ENCODE results near the gene CZIB.
"Not testable (repeated sequence)": the region's sequence is repeated elsewhere in the genome, so short reads cannot be mapped to it uniquely, and the experiment has no call there.

CZIB gene

DNA sequence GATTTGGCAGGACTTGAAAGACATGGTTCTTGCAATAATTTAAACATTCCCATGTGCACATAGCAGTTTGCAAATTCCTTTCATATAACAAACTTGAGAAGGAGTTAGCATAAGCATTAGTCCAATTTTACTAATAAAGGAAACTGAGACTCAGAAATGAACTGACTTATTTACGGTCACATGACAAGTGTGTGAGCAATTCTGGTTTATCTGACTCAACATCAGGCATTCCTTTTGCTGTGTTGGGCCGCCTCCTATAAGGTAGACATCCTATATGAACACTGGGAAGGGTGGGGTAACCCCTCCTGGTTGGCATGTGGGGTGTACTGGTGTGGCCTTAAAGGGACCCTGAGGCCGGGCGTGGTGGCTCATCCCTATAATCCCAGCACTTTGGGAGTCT is 32.3 kb downstream of the CZIB start:
- DNase-seq, result no peak

DNA sequence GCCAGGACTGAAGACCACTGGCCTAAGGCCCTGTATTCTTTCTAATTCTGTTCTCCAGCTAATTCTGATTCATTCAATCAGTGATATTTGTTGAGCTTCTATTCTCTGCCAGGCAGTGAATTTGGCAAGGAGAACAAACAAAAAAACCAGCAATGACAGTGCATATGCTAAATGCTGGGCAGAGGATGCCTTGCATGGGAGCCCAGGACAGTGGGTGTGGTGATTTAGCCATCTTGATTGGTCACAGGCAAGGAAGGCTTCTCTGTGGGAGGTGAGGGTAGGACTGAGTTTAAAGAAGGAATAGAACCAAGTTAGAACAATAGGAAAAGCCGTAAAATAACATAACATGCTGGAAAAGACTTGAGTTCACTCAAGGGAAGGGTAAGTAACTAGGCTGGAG is 33.0 kb downstream of the CZIB start:
- no peak for DNase-seq

DNA sequence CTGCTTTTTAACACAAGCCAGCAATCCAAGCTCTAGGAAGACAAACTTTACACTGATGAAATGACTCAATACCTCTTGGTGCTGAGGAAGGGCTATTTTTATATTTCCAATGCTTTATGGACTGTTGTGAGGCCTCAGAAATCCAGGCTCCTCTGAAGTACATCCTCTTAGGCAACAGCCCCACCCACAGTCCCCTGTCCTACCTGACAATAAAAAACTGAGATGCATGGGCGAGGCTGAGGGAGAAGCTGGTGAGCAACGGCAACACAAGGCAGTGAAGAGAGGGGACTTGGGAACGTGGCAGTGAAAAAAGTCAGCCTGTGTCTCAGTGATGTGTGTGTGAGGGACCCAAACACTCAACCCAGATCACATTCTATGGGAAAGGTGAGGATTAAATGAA is 33.9 kb downstream of the CZIB start:
- no peak for DNase-seq

DNA sequence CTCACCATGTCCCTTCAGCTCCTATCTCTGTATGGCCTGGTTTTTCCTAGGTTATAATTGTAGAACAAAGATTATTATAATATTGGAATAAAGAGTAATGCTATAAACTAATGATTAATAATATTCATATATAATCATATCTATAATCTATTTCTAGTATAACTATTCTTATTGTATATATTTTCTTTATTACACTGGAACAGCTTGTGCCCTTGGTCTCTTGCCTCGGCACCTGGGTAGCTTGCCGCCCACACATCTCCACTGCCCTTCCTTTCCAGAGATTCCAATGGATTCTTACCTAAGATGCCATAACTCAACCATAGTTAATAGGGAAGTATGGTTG is 34.5 kb downstream of the CZIB start:
- not testable (repeated sequence) for DNase-seq

DNA sequence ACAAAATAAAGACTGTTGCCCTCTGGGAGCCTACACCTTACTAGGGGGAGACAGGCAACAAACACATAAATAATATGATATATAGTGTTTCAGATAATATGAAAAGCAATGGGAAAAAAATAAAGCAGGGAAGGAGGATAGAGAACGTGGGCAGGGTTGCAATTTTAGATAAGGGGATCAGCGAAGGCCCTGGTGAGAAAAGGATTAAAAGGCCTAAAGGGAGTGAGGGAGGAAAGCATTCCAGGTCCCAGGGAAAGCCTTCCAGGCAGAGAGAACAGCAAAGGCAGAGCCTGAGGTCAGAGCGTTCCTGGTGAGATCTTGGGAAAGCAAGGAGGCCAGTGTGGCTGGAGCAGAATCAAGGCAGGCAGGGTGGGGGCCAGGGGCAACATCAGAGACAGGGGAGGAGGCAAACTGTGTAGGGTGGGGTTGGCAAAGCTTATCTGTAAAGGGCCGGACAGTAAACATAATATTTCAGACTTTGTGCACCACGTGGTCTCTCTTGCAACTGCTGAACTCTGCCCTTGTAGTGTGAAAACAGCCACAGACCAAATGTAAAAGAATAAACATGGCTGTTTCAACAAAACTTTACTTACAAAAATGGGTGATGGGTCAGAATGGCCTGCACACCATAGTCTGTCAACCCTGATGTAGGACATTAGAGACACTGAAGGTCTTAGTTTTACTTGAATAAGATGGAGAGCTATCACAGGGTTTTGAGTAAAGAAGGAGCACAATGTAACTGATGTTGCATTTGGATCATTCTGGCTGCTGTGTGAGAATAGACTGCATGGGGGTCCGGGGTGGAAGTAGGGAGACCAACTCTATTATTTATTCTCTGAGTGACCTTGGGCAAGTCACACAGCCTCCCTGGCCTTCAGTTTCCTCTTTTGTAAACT is 37.1 kb downstream of the CZIB start:
- DNase-seq, result peak; percentile 88

DNA sequence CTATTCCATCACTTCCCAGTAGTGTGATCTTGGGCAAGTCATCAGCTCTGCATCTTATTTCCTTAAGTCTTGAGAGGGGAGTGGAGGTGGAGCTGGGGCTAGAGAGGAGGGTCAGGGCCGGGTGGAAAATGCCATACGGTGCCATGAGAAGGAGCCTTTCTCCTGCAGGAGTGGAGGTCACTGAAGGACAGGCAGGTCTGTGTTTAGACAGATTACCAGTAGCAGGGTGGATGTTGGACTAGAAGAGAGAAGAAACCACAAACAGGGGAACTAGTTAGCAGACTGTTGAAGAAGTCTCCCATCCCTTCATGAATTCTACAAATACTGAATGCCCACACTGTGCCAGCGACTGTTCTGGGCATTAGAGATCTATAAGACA is 37.7 kb downstream of the CZIB start:
- peak; percentile 59 for DNase-seq

DNA sequence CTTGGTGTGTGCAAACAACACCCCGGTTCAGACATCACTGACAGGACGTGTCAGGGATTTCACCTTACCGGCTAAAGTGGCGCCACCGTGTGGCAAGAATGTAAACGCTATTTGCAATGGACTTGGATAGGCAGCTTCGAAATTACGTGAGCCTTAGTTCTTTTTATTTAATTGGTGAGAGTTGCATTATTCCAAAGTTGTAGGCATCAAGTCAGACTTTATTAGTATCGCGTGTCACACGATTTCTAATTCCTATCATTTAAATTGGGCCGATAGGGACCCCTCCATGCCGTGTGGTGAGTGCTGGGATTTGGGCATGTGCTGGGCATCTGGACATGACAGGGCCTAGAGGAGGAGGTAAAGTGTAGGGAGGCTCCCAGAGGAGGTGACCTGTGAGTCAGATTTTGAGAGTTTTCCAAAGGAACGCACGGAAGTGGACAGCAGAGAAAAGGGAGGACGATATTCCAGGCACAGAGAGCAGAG is 38.3 kb downstream of the CZIB start:
- DNase-seq, result peak; percentile 90

DNA sequence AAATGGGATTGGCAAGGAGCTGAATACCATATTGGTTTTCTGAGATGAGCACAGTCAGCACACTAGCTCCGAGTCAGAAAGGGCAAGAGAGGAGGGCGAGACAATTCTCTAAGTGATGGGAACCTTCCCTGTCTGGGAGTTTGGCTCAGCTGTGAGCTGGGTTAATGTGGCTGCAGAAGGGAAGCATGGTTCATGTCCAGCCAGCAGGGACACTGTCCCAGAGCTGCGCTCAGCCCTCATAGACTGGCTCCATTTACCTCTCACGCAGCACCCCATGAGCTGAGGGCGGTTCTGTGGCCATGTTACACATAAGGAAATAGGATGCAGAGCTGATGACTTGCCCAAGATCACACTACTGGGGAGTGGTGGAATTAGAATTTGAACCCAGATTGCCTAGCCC is 39.5 kb downstream of the CZIB start:
- DNase-seq, result no peak

DNA sequence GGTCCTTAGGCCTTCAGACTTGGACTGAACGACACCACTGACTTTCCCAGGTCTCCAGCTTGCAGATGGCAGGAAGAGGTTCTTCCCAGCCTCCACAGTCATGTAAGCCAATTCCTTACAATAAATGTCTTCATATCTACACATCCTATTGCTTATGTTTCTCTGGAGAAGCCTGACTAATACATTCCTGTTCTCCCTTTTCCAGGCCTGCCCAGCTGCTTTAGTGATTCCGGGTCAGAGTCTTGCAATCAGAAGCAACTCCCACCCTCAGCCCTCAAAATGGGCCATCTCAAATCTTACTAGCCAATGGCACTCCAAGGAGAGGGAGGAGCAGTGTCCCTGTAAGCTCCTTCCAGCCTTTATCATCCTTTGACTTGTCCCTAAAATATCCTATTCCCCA is 40.2 kb downstream of the CZIB start:
- DNase-seq, result no peak

DNA sequence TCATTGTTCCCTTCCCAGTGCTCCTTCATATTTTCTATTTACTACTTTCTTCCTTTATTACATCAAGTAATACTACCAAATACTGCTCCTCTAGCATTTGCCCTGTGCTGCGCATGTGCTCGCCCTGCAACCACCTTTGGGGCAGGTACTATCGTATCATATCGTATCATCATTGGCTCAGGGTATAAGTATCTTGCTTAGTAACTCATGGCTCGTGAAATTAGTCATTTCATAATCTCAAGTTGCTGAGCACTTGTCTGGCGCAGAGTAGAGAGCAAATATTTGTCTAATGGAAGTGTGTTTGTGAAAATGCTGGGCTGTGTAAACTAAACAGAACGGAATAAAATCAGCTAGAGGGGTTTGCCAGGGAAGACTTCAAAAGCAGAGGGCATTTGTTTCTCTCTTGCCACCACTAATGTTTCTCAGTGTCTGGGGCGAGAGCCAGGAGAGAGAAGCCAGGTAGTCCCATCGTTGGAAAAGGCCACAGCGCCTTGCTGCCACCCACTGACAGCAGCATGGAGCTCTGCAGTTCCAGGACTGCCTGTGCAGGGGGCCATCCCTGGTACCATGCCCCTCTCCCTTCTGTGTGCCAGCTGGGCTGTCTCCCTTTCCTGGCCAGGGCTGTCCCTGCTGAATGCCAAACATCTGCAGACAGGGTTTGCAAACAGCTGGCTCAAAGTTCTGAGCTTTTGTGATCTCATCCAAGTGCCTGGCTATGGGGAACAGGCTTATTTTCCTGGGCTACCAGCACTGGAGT is 43.8 kb downstream of the CZIB start:
- DNase-seq, result no peak

DNA sequence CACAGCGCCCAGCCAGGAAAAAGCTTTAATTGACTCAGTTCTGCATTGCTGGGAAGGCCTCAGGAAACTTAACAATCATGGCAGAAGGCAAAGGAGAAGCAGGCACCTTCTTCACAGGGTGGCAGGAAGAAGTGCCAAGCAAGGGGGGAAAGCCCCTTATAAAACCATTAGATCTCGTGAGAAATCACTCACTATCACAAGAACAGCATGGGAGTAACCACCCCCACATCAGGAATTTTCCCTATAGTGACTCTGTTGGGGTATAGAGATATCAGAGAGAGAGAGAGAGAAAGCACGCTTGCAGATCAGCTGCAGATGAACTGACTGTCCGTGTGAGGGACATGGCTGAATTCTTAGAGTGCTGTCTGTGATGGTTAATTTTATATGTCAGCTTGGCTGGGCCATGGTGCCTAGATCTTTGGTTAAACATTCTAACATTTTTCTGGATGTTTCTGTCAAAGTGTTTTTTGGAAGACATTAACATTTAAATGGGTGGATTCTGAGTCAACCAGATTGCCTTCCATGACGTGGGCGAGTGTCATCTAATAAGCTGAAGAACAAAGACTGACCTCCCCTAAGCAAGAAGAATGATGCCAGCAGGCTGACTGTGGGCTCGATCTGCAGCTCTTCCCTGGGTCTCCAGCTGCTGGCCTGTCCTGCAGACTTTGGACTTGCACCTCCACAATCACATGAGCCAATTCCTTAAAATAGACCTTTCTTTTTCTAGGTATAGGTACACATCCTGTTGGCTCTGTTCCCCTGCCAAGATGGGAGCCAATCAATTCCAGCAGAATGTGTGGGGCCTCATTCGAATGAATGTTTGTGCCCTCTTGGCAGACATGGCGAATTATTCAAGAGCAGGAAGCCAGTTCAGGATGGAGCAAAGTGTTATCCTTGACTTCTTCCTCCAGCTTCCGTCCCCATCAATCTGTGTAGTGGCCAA is 45.2 kb downstream of the CZIB start:
- no peak for DNase-seq

DNA sequence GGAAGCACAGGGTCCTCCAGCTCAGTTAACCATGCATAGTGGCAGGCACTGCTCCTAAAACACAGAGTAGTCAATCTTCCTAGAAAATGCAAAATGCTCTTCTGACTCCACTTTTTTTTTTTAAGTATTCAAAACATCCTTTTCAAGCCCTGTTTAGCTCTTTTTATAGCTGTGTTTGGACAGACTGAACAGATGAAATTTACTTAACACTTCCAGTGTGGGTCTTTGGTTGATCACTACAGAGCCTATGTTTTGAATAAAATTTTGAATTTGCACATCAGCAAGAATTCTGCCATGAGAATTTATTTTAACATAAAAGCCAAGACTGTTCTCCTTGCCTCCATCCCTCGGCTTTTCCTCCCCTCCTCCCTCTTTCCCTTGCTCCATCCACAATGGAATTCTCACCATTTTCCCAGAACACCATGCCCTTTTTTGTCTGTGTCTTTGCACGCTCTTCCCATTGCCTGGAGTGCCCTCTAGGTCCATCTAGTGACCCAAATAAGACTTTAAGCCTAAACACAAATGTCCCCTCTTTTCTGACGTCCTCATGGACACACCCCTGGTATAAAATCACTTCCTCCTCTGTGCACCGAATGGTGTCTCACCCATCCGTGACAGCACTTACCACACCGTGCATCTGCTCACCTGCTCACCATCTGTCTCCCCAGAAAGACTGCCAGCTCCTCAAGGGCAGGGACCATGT is 47.9 kb downstream of the CZIB start:
- no peak for DNase-seq

DNA sequence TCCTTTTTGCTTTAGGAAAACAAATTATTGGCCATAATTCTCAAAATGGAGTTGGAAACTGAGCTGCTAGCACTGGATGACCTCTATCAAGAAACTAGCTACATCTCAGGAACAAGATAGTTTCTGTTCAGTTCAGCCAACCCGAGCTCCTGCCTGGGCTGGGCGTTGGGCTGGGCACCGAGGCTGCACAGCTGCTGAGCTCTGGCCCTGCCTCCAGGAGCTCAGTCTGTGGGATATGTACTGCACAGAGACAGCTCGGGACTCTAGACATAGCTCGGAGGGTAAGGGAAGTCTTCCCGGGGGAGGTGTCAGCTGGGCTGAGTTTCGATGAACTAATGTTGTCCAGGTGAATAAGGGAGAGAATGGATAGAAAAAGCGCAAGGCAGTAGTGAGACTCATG is 53.5 kb downstream of the CZIB start:
- DNase-seq, result no peak

DNA sequence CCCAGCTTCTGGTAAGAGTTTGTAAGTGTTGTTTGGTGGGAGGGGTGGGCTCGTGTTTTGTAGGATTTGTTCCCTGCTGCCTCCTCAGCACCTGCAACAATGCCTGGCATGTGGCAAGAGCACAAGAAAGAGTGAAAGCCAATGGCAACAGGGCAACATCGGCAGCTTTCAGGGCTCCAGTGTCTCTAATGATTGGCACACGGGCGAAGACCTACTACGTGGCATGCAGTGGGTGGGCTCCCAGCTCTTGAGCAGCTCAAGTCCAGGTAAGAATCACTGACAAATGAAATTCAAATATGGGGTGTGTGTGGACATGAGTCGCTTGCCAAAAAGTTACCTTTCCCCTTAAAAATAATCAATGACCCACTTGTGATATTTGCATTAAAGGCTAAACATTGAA is 54.1 kb downstream of the CZIB start:
- no peak for DNase-seq

DNA sequence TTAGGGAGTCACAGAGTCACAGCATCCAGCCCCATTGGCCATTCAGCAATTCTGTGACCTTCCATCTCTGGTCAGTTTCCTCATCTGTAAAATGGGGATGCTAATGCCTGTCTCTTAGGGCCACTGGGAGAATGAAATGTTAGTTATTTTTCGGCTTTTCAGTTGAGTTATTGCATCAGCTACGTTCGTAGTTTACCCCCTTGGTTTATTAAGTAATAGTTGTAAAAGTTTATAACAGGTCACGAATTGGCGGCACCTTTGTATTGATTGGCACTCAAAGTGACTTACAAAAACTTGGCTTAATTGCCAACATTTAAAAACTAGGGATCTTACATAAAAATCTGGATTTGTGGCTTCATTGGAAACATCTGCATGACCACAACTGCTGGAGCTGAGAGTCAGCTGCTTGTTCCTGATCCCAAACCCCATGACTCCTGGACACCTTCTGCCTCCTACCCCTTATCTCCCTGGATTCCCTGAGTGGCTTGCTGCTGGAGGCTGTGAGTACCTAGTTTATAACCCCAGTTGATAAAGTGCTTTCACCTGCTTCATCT is 54.9 kb downstream of the CZIB start:
- no peak for DNase-seq

Data from hematopoietic multipotent progenitor cell treated with erythropoietin and hydrocortisone succinate and interleukin-3 and kit ligand, for 6 days (in vitro differentiated cells).